ENCODE results near the gene TOPBP1. TPM values are rescaled to one million over a fixed set of nuclear protein-coding genes. Genes with fewer than 3 reads are reported as not detected.
"Not testable (repeated sequence)": the region's sequence is repeated elsewhere in the genome, so short reads cannot be mapped to it uniquely, and the experiment has no call there.

The TOPBP1 gene
- total RNA-seq, 6 experiments from 2014 or later = 5.3 to 20.6 (median 8.1) TPM

DNA sequence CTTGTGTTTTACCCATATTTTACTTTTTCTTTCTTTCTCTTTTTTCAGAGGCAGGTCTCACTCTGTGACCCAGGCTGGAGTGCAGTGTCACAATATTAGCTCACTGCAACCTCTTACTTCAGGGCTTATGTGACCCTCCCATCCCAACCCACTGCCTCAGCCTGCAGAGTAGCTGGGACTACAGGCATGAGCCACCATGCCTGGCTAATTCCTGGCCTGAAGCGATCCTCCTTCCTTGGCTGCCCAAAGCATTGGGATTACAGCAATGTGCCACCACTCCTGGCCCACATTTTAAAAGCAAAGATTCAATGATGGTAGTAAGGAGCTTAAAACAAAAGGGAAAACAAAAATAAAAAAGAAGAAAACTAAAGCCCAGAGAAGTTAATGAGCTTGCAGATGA lies 99.4 kb downstream of the TOPBP1 start:
- no peaks in the 10 kb centered on the region for H3K9me3 ChIP-seq

DNA sequence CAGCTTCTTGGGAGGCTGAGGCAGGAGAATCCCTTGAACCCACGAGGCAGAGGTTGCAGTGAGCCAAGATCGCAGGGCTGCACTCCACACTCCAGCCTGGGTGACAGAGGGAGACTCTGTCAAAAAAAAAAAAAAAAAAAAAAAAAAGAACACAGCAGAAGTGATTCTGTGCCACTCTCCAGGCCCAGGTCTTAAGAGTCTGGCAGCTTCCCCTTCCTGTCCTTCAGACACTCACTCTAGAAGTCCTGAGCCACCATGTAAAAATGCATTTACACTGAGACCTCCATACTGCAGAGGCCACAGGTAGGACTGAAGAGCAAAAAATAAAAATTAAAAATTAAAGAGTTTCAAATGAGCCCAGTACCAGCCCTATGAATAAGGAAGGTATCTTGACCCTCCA lies 100.1 kb downstream of the TOPBP1 start:
- no peak for DNase-seq
- H3K4me3 ChIP-seq = no peak overlapping the region
- TF ChIP-seq CTCF (IDR thresholded peaks at IDR 0.05) (no peak), POLR2A (IDR thresholded peaks at IDR 0.05) (no peak)
- intact Hi-C loops (cut with DNase I) = no loop called here
- WGBS (ENCODE audit: insufficient coverage, low coverage, low lambda C conversion rate, missing lambda C conversion rate) = no CpG with 5 or more reads among the region's 2 CpGs
- H3K27ac ChIP-seq = no peak overlapping the region
- H3K9me3 ChIP-seq = no peaks in the 10 kb centered on the region
- no peaks in the 10 kb centered on the region for H3K4me1 ChIP-seq
- ATAC-seq = no peak
- no peaks in the 10 kb centered on the region for H3K36me3 ChIP-seq
- no peaks in the 10 kb centered on the region for H3K27me3 ChIP-seq

More for the DNA sequence above, 99.4 kb downstream of the TOPBP1 start:
- ATAC-seq = no peak
- H3K27ac ChIP-seq = no peak overlapping the region
- no peaks in the 10 kb centered on the region for H3K4me1 ChIP-seq
- no peaks in the 10 kb centered on the region for H3K36me3 ChIP-seq
- intact Hi-C loops (cut with DNase I) = no loop called here
- no peak overlapping the region for H3K4me3 ChIP-seq
- no peak for DNase-seq
- 100% methylated on average over 1 of the region's 1 CpG for WGBS (ENCODE audit: insufficient coverage, low coverage, low lambda C conversion rate, missing lambda C conversion rate)
- no peak for TF ChIP-seq POLR2A (IDR thresholded peaks at IDR 0.05)
- no peak for TF ChIP-seq CTCF (IDR thresholded peaks at IDR 0.05)
- H3K27me3 ChIP-seq = no peaks in the 10 kb centered on the region

DNA sequence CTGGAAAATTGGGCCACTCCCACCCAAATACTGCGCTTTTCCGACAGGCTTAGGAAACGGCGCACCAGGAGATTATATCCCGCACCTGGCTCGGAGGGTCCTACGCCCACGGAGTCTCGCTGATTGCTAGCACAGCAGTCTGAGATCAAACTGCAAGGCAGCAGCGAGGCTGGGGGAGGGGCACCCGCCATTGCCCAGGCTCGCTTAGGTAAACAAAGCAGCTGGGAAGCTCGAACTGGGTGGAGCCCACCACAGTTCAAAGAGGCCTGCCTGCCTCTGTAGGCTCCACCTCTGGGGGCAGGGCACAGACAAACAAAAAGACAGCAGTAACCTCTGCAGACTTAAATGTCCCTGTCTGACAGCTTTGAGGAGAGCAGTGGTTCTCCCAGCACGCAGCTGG lies 110.2 kb downstream of the TOPBP1 start:
- H3K27me3 ChIP-seq; H3K4me3 ChIP-seq; H3K27ac ChIP-seq; intact Hi-C loops (cut with DNase I); DNase-seq; H3K36me3 ChIP-seq; H3K9me3 ChIP-seq; ATAC-seq: not testable (repeated sequence)
- 90% methylated on average over 2 of the region's 14 CpGs for WGBS (ENCODE audit: insufficient coverage, low coverage, low lambda C conversion rate, missing lambda C conversion rate)
- peaks cover 0 to 14% (median 7%) of the 10 kb centered on the region in 4 donors for H3K4me1 ChIP-seq

Small RNAs within 50 kb of the gene (small RNA-seq; reads per million reads assigned to genes)
- gene RF00438 (0 reads per million in 2 experiments), gene RNA5SP140 (0 reads per million in 2 experiments), gene RNU6-678P (0 reads per million in 2 experiments)

Other genes starting within 250 kb of the TOPBP1 start
- gene CDV3, start 88.3 kb downstream of the TOPBP1 start, total RNA-seq = 100 to 1,000 TPM in 1 of 6 experiments, 10 to 100 TPM in 5; 61.3 to 104 (median 81.3) TPM
- gene TF, start 84.5 kb upstream of the TOPBP1 start, total RNA-seq = over 10,000 TPM in 4 of 6 experiments, 1,000 to 10,000 TPM in 2; 2,871 to 25,349 (median 17,684) TPM
- 10 to 100 TPM; 48.1 to 78.5 (median 56.4) TPM for gene SRPRB, start 143.9 kb upstream of the TOPBP1 start, total RNA-seq
- under 1 TPM; 0.09 to 0.60 (median 0.36) TPM for gene RAB6B, start 233.9 kb upstream of the TOPBP1 start, total RNA-seq